Right ventricle myocardium superior (tissue), 1 donor: ENCODE results near the gene CACNA1C. TPM values are rescaled to one million over a fixed set of nuclear protein-coding genes. Genes with fewer than 3 reads are reported as not detected.

Experiments
- ATAC-seq: fragments of 200-7000 bp; cut with Tn5 transposase; one replicate; pipeline ENCODE4 v1.9.1; 2020; ENCODE audit warnings: mild to moderate bottlenecking; ENCODE audit not compliant: poor library complexity
- DNase-seq: peaks from one replicate; pipeline ENCODE4 v3.0.0-alpha.2; 2020
- intact Hi-C: fragments of 100-400 bp; cut with DNase I; formaldehyde crosslinking; loops from one replicate; pipeline ENCODE4 v1.11.2; 2022
- total RNA-seq: library from RNA; stranded (reverse); fragmentation: NEBNext Ultra II Directional; extraction: Animal tissue kit (Norgen Biotek cat#: 25700); gene quantifications from one replicate; pipeline ENCODE4 v1.2.1, GENCODE V29; 2021
- donor health status: DM: no; HTN: yes; CAD: no; lungs with severe emphysema.

CACNA1C gene
- total RNA-seq, 1 donor from 2014 or later = 151 TPM

DNA sequence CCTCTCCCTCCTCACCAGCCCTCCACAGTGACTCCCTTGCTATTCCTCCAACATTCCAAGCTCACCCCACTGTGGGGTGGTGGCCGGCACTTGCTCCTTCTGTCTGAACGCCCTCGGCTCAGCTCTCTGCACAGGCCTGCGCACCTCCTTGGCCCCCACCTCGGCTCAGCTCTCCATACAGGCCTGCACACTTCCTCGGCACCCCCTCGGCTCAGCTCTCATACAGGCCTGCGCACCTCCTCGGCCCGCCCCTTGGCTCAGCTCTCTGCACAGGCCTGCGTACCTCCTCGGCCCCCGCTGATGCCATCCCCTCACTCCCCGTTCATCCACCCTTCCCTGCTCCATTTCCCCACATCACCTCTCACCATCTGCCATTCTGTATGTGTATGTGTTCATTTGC, 409.3 kb downstream of the CACNA1C start:
- intact Hi-C loops = no loop called here
- DNase-seq (no peak), ATAC-seq (no peak)

DNA sequence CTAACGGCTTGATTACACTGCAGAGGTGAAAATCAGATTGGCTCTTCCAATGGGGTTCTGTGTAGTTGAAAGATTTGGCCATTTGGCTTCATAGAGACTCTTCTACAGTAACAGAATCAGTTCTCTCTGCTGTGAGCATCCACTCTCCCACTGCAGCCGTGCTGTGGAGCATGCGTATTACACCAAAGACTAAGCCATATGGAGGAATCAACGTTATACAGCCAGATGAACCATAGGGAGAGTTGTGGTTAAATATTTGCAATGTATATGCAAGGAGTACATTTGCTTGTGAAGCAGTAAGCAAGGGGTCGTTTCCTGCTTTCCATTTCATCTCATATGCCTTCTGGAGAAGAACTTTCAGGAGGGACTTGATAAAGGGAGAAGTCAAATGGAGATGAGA, 410.9 kb downstream of the CACNA1C start:
- intact Hi-C loops = no loop called here
- DNase-seq (no peak), ATAC-seq (no peak)

DNA sequence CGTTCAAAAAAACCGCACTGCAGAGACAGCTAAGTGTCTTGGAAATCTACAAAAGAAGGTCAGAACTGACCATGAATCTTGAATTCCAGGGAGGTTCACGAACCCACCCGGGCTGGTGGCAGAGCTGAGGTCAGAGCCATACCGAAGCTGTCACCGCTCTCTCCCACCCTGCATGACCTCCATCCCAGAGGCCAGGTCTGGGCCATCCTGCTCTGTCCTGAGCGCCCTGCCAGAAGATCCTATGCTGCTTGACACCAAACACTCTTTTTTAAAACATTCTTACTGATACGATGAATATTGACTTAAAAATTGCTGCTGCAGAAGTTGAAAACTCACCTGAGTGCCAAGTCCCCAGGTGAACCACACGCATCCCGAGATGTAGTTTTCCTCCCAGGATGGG, 412.9 kb downstream of the CACNA1C start:
- intact Hi-C loops = no loop called here
- DNase-seq (no peak), ATAC-seq (no peak)

DNA sequence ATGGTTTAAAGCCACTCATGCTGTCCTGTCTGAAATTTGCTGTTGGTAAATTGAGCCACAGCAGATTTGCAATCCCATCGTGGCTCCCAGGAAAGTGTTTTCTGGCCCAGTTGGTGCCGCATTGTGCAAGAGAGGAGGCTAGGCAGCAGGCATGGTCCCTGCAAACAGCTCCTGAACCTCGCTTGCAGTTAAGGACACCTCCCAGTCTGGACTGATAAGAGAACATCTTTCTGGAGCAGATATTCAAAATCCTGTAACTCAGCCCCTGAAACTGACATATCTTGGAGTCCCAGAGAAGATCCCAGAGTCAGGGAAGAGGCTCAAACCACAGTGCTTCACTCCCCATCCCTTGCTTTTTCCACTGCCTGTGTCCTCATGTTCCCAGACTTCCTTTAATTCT, 413.4 kb downstream of the CACNA1C start:
- intact Hi-C loops = no loop called here
- ATAC-seq = no peak
- no peak for DNase-seq

DNA sequence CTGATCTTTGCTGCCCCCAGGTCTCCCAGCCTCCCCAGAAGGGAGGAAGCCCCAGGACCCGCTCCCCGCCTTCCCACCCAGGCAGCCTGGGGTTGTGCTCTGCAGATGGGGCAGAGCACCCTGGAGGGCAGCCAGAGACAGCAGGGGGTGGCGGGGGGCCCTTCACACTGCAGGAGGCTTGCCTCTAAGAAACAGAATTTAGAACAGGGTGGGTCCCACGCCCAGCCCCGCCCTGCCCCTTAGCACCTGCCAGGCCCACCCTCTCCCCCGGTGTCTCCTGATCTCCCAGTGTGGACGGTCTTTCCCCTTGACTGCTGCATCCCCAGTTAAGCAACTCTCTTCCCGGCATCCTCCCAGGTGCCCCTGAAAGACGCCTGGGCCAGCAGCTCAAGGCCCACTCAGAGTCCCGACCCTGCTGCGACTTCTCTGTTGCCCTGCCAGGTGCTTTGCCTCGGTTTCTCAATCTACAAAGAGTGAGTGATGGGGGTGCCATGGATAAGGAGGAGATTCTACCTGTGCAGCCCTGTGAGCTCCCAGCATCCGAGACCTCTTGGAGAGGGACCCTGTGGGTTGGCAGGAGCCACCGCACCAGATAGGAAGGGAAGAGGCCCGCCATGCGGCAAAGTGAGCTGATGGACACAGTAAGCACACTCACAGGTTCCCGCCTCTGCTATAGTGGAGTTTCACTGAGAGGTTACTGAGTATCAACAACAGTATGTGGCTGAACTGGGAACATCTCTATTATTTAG, 414.8 kb downstream of the CACNA1C start:
- intact Hi-C loops = no loop called here
- ATAC-seq (no peak), DNase-seq (no peak)

DNA sequence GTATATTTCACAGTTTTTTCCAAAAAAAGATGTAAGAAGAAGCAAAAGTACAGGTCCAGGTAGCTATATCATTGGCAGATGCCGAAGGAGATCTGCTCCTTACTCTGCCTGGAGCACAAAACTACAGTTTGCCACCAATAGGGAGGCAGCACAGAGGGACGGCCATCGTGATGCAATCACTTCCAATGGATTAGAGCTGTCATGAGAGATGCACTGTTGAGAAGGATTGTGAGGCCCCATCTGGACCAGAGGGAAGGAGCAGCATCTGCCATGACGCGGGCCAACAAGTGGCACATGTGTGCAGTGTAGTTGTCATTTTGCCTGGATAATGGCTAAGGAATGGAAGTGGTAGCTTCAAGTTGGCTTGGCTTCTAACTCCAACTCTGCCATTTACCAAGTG, 423.2 kb downstream of the CACNA1C start:
- DNase-seq = no peak
- ATAC-seq = no peak
- intact Hi-C loops = no loop called here

DNA sequence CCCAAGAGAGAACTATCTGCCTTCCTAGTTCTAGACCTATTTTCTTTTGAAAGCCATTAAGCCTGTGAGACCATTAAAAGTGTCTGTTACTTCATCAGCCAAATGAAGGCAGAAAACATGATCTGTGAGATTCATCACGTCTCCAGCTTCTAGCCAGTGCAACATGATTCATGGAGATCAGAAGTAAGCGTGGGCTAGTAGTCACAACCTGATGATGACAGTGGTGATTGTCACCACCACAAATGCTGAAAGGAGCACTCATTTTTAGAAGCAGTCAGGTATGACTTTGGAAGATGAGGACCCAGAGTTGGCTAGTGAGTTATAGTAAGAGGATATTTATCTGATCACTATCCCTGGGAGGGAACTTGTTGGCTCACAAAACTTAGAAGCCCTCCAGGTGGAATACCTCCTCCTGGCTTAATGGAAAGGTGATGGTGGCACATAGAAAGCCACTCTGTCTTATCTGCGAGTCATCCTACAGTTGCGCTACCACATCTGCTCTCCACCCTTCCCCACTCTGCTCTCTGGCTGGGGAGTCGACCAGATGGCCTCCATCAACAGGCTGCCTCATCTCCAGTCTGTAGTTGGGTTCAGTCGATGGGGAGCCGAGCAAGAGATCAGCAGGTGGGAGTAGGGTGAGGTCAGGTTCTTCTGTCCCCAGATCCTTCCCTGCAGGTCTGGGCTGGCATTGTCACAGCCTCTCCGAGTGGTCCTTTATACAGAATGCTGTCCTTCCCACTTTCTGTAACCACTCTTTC, 424.4 kb downstream of the CACNA1C start:
- intact Hi-C loops = no loop called here
- no peak for DNase-seq

DNA sequence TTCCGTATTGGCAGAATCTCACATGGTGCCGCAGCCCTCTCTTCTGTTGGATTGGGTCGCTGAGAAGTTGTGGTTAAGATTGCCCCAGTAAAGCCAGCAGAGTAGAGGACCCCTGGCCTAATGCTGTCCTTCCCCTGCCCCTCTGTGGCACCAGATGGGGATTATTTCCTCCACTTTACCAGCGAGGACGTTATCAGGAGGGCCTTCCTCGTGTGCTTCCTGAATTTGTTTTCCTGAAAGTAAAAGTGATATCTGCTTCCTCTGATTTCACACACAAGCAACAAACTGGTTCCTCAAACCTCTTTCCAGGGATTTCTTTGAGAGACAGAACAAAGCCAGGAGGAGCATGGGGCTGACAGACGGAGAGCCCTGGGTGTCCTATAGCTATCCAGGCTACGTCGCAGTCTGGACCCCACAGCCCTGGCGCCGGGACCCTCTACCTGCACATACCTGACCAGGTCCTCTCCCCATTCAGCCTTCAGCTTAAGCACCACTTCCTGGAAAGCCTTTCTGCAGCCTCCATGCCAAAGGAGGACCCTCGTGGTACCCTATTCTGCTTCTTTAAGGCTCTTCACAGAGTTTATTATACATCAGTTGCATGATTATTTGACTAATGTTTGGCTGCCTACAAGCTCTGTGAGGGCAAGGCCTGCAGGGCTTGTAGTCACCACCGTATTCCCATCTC, 427.2 kb downstream of the CACNA1C start:
- DNase-seq = no peak
- intact Hi-C loops = no loop called here
- ATAC-seq = no peak

More for the DNA sequence above, 424.4 kb downstream of the CACNA1C start:
- no peak for ATAC-seq

DNA sequence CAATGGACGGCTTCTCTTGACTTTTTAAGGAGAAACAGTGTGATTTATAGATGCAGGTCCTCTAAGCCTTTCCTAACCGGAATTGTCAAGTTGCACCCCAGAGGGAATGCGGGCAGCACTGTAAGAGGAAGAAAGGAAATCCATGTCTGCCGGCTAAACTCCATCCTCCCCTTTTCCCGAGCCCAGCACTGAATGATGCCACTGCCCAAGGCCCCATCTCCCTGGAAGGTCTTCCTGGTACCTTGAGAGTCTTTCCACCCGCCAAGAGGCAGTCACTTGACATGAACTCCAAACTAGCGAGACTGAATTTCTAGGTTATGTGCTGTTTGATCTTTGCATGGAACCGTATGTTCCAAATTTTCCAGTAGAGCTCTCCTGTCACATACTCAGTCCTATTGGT, 428.6 kb downstream of the CACNA1C start:
- DNase-seq = no peak
- no peak for ATAC-seq

DNA sequence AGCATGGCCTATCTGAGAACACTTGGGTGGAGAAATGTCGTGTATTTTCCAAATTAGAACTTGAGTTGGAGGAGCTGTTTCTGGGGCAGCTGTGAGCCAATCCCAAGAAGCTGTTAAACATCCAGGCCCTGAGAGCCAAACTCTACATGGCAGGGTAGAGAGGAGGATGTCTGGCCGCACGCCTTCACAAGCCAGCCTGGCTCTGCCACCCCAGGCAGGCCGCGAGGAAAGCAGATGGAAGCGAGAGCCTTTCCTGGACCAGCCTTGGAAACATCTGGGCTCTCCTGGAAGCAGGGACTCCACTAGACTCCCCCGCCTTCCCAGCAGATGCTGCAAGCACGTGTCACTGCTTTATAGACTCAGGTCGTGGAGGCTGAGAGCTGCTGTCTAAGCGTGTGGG, 429.2 kb downstream of the CACNA1C start:
- ATAC-seq = peak; percentile 57
- DNase-seq = no peak
- intact Hi-C loops = no loop called here

More for the DNA sequence above, 428.6 kb downstream of the CACNA1C start:
- intact Hi-C loops = no loop called here

DNA sequence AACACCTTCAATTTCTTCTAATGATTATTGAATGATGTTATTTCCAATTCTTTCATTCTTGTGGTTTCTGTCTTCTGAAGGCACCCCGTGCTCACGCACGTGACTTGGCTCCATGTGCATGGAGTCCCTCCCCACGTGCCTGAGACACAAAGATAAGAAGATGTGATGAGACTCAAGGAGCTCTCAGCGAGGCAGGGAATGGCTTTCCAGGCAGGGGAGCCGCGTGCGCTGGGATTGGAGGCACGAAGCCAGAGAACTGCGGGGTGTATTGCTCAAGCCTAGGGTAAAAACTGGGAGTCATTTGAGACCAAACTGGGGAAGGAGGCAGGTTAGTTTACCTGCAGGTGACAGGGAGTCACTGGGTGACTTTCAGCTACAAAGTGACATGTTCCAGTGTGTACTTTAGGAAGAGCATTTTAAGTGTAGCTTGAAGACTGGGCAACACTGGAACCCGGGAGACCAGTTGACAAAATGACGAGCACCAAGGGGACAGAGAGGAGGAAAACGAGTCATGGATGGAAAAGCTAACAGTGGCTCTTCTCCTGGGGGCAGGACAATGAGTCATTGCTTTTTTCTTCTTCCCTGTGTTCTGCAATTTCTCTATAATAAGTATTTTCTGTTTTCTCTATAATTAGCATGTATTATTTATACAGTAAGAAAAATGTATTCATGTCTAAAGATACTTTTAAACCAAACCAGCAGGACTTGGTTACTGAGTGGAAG, 430.3 kb downstream of the CACNA1C start:
- DNase-seq (no peak), ATAC-seq (no peak)

DNA sequence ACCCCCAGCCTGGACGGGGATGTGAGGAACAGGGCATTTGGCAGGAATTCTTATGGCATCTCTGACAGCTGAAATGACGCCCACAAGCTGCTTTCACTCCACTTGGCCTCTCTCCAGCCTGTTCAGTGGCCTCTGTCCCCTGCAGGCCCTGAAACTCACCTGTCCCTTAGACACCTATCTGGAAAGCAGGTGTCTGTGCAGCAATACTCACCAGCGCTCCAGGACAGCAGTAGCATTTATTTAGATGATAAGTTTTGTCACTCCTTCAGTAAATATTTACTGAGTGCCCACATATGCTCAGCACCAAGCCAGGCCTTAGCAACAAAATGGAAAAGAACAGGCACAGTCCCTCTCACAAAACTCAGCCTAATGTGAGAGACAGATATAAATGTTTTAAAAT, 430.9 kb downstream of the CACNA1C start:
- DNase-seq = no peak
- intact Hi-C loops = no loop called here
- ATAC-seq = no peak

More for the DNA sequence above, 430.3 kb downstream of the CACNA1C start:
- intact Hi-C loops = no loop called here

DNA sequence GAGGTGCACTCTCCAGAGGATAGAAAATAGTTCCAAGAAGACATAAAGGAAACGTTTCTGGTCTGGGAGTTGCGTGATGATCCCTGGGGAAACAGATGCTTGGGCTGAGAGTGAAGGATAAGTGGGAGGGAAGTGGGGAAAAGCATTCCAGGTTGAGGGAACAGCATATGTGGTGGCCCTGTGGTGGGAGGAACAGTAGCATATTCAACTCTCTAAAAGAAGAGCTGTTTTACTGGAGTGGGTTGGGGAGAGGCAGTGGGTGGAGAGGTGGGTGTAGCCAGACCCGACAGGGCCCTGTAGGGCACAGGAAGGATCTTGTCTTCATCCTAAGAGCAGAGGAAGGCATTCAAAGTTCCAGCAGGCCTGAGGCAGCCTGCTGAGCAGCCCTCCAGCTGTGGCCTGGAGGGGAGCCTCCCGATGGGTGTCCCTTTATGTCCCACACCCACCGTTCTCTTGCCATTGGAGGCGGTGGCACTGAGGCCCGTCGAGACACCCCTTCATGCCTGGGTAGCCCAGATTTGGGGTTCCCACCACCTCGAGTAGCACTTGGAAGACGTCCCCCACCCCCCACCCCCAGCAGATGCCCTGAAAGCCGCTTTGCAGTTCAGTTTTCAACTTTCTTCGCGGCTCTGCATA, 431.5 kb downstream of the CACNA1C start:
- no peak for DNase-seq

DNA sequence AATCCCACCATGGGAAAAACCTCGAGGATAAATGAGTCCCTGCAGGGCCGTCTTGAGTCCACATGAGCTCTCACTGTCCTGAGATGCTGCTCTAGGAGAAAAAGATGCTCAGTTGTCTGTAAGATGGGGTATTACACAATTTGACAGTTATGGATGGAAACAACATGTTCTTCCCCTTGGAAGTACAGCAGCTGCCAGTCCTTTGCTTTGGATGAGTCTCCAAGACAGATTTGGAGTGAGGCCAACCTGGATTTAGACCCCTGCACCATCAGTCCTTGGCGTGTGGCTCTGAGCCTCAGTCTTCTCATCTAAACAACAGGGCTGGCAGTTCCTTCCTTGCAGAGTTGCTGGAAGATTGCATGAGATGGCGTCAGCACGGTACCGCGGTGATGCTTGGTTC, 432.9 kb downstream of the CACNA1C start:
- intact Hi-C loops = no loop called here
- ATAC-seq = no peak
- no peak for DNase-seq

More for the DNA sequence above, 431.5 kb downstream of the CACNA1C start:
- intact Hi-C loops = no loop called here
- ATAC-seq = no peak

DNA sequence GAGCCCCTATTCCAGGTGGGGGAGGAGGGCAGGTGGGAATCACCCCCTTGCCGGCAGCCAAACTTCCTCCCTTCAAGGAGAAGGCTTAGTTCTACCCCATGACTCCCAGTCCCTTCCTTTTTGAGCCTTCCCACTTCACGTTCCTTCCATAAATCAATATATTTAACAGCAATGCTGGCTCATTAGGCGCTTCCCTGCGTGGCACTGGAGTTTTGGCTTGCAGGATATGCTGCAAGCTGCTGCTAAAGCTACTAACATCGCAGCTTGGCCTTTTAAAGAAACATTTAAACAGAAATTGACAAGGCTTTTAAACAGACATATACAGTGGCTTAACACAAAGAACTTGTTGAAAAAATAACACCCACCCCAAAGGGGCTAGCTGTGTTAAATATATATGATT, 434.0 kb downstream of the CACNA1C start:
- DNase-seq (no peak), ATAC-seq (no peak)
- intact Hi-C loops = no loop called here

DNA sequence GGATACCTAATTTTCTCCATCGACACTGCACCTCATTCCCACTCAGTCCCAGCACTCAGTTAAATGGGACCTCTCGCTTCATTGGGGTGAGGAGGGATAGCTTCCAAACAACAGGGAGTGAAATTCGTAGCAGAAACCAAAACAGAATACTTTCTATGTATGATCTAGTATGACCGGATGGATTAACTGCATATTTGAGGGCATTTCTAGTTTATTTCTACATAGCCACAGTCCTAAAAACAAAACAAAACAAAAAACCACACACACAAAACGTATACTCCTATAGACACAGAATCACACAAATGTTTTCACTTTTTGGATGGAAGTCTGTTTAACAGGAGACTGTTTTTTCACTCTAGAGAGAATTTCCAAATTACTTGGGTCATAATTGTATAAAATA, 434.5 kb downstream of the CACNA1C start:
- intact Hi-C loops = no loop called here
- ATAC-seq = no peak
- DNase-seq = no peak

DNA sequence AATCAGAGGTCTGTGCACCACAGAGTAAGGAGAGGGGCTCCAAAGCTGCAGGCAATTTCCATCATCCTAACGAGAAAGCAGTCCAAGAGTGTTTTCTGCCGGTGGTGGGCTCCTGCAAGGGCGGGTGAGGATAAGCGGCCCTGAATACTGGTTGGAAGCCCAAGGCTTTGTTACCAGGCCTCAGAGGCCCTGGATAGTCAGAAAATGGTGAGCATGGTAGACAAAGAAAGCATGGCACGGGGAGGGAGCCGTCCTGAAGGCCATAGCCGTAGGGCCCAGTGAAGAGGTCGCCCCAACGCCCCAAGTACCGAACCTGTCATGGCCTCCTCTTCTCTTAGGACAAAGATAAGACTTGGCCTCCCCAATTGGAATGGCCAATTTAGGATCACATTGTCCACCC, 435.3 kb downstream of the CACNA1C start:
- intact Hi-C loops = no loop called here
- no peak for ATAC-seq
- DNase-seq = no peak

DNA sequence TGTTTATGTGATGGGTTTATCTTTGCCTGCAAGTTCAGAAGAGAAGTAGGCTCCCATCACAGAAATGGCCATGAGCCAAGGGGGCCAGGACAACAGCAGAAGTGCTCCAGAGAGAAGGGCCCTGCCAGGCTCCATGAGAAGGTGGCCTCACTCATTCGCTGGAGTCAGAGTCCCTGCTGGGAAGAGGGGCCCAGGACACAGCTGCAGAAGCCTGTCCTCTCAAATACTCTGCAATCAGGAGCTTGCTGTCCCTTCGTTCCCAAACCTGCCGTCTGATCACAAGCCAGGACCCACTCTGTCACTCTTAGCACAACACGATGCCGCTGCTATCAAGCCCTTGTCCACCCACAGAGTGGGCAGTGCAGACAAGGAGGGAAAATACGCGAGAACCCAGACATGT, 435.8 kb downstream of the CACNA1C start:
- DNase-seq = no peak
- ATAC-seq = peak; percentile 25
- intact Hi-C loops = no loop called here

DNA sequence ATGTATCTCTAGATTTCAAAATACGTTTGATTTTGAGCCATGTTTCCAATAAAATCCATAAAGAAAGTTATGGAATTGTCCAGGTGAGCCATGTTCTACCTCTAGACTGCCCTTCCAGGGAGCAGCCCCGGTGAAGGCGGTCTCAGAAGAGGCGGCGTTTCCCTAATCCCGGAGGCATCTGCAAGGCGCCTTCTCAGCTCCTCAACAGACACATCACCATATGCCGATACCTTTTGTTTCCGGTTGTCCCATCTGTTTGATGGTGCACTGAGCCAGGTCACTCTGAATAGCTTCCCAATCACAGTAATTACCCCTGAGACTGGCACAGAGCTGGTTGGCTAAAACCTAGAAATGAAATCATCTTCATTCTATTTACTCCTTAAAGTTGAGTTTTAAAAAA, 436.5 kb downstream of the CACNA1C start:
- intact Hi-C loops = no loop called here
- ATAC-seq (no peak), DNase-seq (no peak)
